HepG2 (cell line): ENCODE measurements around the gene SSBP4. TPM values are rescaled to one million over a fixed set of nuclear protein-coding genes. Genes with fewer than 3 reads are reported as not detected.
A peak's percentile ranks its signal among the peaks of the same experiment; 100 is the strongest.

Source experiments
- HMGXB3 ChIP-seq: sonication (generic); formaldehyde crosslinking; IDR thresholded peaks from 2 replicates; pipeline ENCODE4 v1.4.0; 2020; ENCODE audit warnings: missing genetic modification reagents, borderline replicate concordance
- KDM5B ChIP-seq: sonication (generic); formaldehyde crosslinking; IDR thresholded peaks from 2 replicates; pipeline ENCODE4 v1.4.0; 2020; ENCODE audit warnings: missing genetic modification reagents, mild to moderate bottlenecking, borderline replicate concordance
- LRRFIP1 ChIP-seq: sonication (generic); formaldehyde crosslinking; conservative IDR thresholded peaks from 2 replicates; pipeline ENCODE4 v1.4.0; 2020; ENCODE audit warnings: missing genetic modification reagents
- PHF21A ChIP-seq: sonication (generic); formaldehyde crosslinking; IDR thresholded peaks from 2 replicates; pipeline ENCODE4 v1.5.0; 2020; ENCODE audit warnings: mild to moderate bottlenecking, missing genetic modification reagents
- UBTF ChIP-seq: sonication (generic); formaldehyde crosslinking; IDR thresholded peaks from 2 replicates; pipeline ENCODE4 v1.4.0; 2020; ENCODE audit warnings: mild to moderate bottlenecking, missing genetic modification reagents
- XRCC5 ChIP-seq: fragments of 200-400 bp; formaldehyde crosslinking; optimal IDR thresholded peaks from 2 replicates; pipeline ENCODE3; 2017; ENCODE audit warnings: mild to moderate bottlenecking, low read length
- ZBTB43 ChIP-seq: sonication (generic); formaldehyde crosslinking; conservative IDR thresholded peaks from 2 replicates; pipeline ENCODE4 v1.4.0; 2020; ENCODE audit warnings: missing genetic modification reagents
- ZBTB7B ChIP-seq: sonication (generic); formaldehyde crosslinking; IDR thresholded peaks from 2 replicates; pipeline ENCODE4 v1.4.0; 2020; ENCODE audit warnings: missing genetic modification reagents
- ZNF607 ChIP-seq: sonication (generic); formaldehyde crosslinking; IDR thresholded peaks from 2 replicates; pipeline ENCODE4 v1.5.1; 2020; ENCODE audit warnings: missing genetic modification reagents, mild to moderate bottlenecking, borderline replicate concordance
- polyA plus RNA-seq, 8 experiments: library from polyadenylated mRNA; depleted of rRNA in 3 of 8; stranded (reverse) in 7 of 8; unstranded in 1 of 8; fragments of >200 nt; fragmentation: Illumina TruSeq in 4 of 8; extraction: Trizol in 4 of 8; gene quantifications; 2 replicates each; pipeline versions ENCODE4 v1.2.1 to v1.2.3, GENCODE V29; 2011 to 2016; ENCODE audit warnings: low read depth in 4 of 8, missing spikeins in 1 of 8, mixed read lengths in 1 of 8; ENCODE audit not compliant: insufficient read depth in 1 of 8
- total RNA-seq, 5 experiments: library from RNA; depleted of rRNA; stranded (reverse); fragments of >200 nt; fragmentation: Illumina TruSeq; extraction: Trizol; gene quantifications; 2 replicates each; pipeline ENCODE4 v1.2.3, GENCODE V29; 2016; ENCODE audit warnings: low read depth in 1 of 5
- TF ChIP-seq, protein P1 (sequence below): sonication (generic); formaldehyde crosslinking; IDR thresholded peaks from 2 replicates; pipeline ENCODE4; 2020; ENCODE audit warnings: missing genetic modification reagents, mild to moderate bottlenecking, borderline replicate concordance
- TF ChIP-seq, protein P2 (sequence below): sonication (generic); formaldehyde crosslinking; IDR thresholded peaks from 2 replicates; pipeline ENCODE4 v1.4.0; 2020; ENCODE audit warnings: missing genetic modification reagents

Gene SSBP4
- total and polyA plus RNA-seq, 2 of the 13 experiments (the other 11 are each of a cell fraction or from before 2014, with no cell fraction given): 20.8 to 39.5 TPM

- TF ChIP-seq, protein P1, sequence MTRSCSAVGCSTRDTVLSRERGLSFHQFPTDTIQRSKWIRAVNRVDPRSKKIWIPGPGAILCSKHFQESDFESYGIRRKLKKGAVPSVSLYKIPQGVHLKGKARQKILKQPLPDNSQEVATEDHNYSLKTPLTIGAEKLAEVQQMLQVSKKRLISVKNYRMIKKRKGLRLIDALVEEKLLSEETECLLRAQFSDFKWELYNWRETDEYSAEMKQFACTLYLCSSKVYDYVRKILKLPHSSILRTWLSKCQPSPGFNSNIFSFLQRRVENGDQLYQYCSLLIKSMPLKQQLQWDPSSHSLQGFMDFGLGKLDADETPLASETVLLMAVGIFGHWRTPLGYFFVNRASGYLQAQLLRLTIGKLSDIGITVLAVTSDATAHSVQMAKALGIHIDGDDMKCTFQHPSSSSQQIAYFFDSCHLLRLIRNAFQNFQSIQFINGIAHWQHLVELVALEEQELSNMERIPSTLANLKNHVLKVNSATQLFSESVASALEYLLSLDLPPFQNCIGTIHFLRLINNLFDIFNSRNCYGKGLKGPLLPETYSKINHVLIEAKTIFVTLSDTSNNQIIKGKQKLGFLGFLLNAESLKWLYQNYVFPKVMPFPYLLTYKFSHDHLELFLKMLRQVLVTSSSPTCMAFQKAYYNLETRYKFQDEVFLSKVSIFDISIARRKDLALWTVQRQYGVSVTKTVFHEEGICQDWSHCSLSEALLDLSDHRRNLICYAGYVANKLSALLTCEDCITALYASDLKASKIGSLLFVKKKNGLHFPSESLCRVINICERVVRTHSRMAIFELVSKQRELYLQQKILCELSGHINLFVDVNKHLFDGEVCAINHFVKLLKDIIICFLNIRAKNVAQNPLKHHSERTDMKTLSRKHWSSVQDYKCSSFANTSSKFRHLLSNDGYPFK: peak; percentile 49; the same call in 1 of the 2 replicates
- TF ChIP-seq, protein P2, sequence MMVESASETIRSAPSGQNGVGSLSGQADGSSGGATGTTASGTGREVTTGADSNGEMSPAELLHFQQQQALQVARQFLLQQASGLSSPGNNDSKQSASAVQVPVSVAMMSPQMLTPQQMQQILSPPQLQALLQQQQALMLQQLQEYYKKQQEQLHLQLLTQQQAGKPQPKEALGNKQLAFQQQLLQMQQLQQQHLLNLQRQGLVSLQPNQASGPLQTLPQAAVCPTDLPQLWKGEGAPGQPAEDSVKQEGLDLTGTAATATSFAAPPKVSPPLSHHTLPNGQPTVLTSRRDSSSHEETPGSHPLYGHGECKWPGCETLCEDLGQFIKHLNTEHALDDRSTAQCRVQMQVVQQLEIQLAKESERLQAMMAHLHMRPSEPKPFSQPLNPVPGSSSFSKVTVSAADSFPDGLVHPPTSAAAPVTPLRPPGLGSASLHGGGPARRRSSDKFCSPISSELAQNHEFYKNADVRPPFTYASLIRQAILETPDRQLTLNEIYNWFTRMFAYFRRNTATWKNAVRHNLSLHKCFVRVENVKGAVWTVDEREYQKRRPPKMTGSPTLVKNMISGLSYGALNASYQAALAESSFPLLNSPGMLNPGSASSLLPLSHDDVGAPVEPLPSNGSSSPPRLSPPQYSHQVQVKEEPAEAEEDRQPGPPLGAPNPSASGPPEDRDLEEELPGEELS (CRISPR knock-in tag): peak; percentile 19; the same call in 1 of the 2 replicates
- TF ChIP-seq LRRFIP1 (CRISPR knock-in tag): no peak
- TF ChIP-seq UBTF (CRISPR knock-in tag): peak; percentile 82
- 0 out of 2 replicates have a peak, but pooled peaks have one; percentile 11 for TF ChIP-seq ZNF607 (CRISPR knock-in tag)
- TF ChIP-seq XRCC5: peak; percentile 33
- TF ChIP-seq PHF21A (CRISPR knock-in tag): peak; percentile 74
- TF ChIP-seq HMGXB3 (CRISPR knock-in tag): no peak
- peak; percentile 79; the same call in 1 of the 2 replicates for TF ChIP-seq KDM5B (CRISPR knock-in tag)
- TF ChIP-seq ZBTB43 (CRISPR knock-in tag): peak; percentile 20; the same call in 1 of the 2 replicates
- TF ChIP-seq ZBTB7B (CRISPR knock-in tag): peak; percentile 91
These were observed 682 bp downstream of the SSBP4 start (continued) for GRCh38 chr19:18419699-18420460.
